ENCODE data around the gene POLR1G.

GRCh38 chr19:45413497-45413896, 7.1 kb downstream of the POLR1G start:
- TF ChIP-seq CTCF (IDR thresholded peaks at IDR 0.05; ENCODE audit: low read length): no peak
- no peak for TF ChIP-seq EZH2phosphoT487 (IDR thresholded peaks at IDR 0.05; ENCODE audit: low read length)
